ENCODE results near the gene ABL1.
A peak's percentile ranks its signal among the peaks of the same experiment; 100 is the strongest.

The ABL1 gene

GRCh38 chr9:130862217-130862616, 27.2 kb downstream of the ABL1 start:
- H3K4me3 ChIP-seq (replicated peaks in 1 of 2; ENCODE audit: low read depth in 2 of 2, low read length in 2 of 2) = no peak overlapping the region
- TF ChIP-seq CTCF (IDR thresholded peaks at IDR 0.05; ENCODE audit: low read depth, low read length) = no peak
- no peak for DNase-seq (ENCODE audit: low read depth in 2 of 2)

GRCh38 chr9:130862747-130863146, 27.7 kb downstream of the ABL1 start:
- H3K4me3 ChIP-seq (replicated peaks in 1 of 2; ENCODE audit: low read depth in 2 of 2, low read length in 2 of 2) = no peak overlapping the region
- no peak for TF ChIP-seq CTCF (IDR thresholded peaks at IDR 0.05; ENCODE audit: low read depth, low read length)
- no peak for DNase-seq (ENCODE audit: low read depth in 2 of 2)

GRCh38 chr9:130864541-130864940, 29.5 kb downstream of the ABL1 start:
- H3K4me3 ChIP-seq (replicated peaks in 1 of 2; ENCODE audit: low read depth in 2 of 2, low read length in 2 of 2) = no peak overlapping the region
- DNase-seq (ENCODE audit: low read depth in 2 of 2) = no peak
- TF ChIP-seq CTCF (IDR thresholded peaks at IDR 0.05; ENCODE audit: low read depth, low read length) = no peak

GRCh38 chr9:130865921-130866320, 30.9 kb downstream of the ABL1 start:
- no peak for DNase-seq (ENCODE audit: low read depth in 2 of 2)
- no peak for TF ChIP-seq CTCF (IDR thresholded peaks at IDR 0.05; ENCODE audit: low read depth, low read length)
- H3K4me3 ChIP-seq (replicated peaks in 1 of 2; ENCODE audit: low read depth in 2 of 2, low read length in 2 of 2) = no peak overlapping the region

GRCh38 chr9:130866474-130866965, 31.5 kb downstream of the ABL1 start:
- DNase-seq (ENCODE audit: low read depth in 2 of 2) = peak; percentile 92 to 93
- peak; percentile 93 for TF ChIP-seq CTCF (IDR thresholded peaks at IDR 0.05; ENCODE audit: low read depth, low read length)
- peak overlapping the region; percentile 49 to 57 for H3K4me3 ChIP-seq (replicated peaks in 1 of 2; ENCODE audit: low read depth in 2 of 2, low read length in 2 of 2)

GRCh38 chr9:130867556-130867955, 32.5 kb downstream of the ABL1 start:
- no peak for DNase-seq (ENCODE audit: low read depth in 2 of 2)
- TF ChIP-seq CTCF (IDR thresholded peaks at IDR 0.05; ENCODE audit: low read depth, low read length) = no peak
- H3K4me3 ChIP-seq (replicated peaks in 1 of 2; ENCODE audit: low read depth in 2 of 2, low read length in 2 of 2) = no peak overlapping the region

- no peak for DNase-seq (ENCODE audit: low read depth in 2 of 2)
- no peak overlapping the region for H3K4me3 ChIP-seq (replicated peaks in 1 of 2; ENCODE audit: low read depth in 2 of 2, low read length in 2 of 2)
- TF ChIP-seq CTCF (IDR thresholded peaks at IDR 0.05; ENCODE audit: low read depth, low read length) = no peak
Measured at GRCh38 chr9:130868230-130868629, 33.2 kb downstream of the ABL1 start.
